Panc1 (cell line): ENCODE data around the gene FUT1. TPM values are rescaled to one million over a fixed set of nuclear protein-coding genes. Genes with fewer than 3 reads are reported as not detected.

Experiments used
- ATAC-seq: fragments of 200-7000 bp; cut with Tn5 transposase; 2 replicates; pipeline ENCODE4 v1.9.1; 2020; ENCODE audit warnings: mild to moderate bottlenecking, moderate library complexity
- BruUV-seq: library from RNA; stranded (reverse); fragments of 400-500 nt; replicated peaks from 2 replicates; lab custom pipeline; 2021; lab: Mats Ljungman, UMichigan
- CTCF ChIA-PET: fragments of 300-600 bp; sonication (Branson Sonifier 250); formaldehyde crosslinking; loops from one replicate; lab custom pipeline; 2022; ENCODE audit warnings: antibody characterized with exemption; lab: Charles Lee
- POLR2A ChIA-PET: fragments of 300-600 bp; sonication (Branson Sonifier 250); formaldehyde crosslinking; loops from one replicate; lab custom pipeline; 2022; ENCODE audit warnings: antibody characterized with exemption; lab: Charles Lee
- DNase-seq: peaks from one replicate; pipeline ENCODE4 v3.0.0-alpha.2; 2010; ENCODE audit warnings: low read depth, low spot score
- H3K27ac ChIP-seq: 2 replicates; pipeline ENCODE4 v1.5.1; 2011; ENCODE audit warnings: mild to moderate bottlenecking, low read length, inconsistent platforms
- H3K27me3 ChIP-seq: fragments of 200-500 bp; sonication (Bioruptor generic); 2 replicates; pipeline ENCODE4 v1.6.0; 2014; ENCODE audit warnings: low read length, inconsistent platforms; ENCODE audit not compliant: control insufficient read depth, insufficient read depth
- H3K36me3 ChIP-seq: fragments of 200-500 bp; sonication (Bioruptor generic); 2 replicates; pipeline ENCODE4 v1.5.1; 2014; ENCODE audit warnings: inconsistent platforms, mild to moderate bottlenecking, low read length, moderate library complexity; ENCODE audit not compliant: control insufficient read depth, insufficient read depth
- H3K4me1 ChIP-seq: 2 replicates; pipeline ENCODE4 v1.5.1; 2011; ENCODE audit warnings: inconsistent platforms, mild to moderate bottlenecking, low read length, moderate library complexity; ENCODE audit not compliant: control insufficient read depth, insufficient read depth
- H3K4me3 ChIP-seq, 2 experiments: 2 replicates each; pipeline ENCODE4 v1.5.1; 2011 to 2012; ENCODE audit warnings: low read depth in 2 of 2, low read length in 2 of 2, mild to moderate bottlenecking in 2 of 2, inconsistent platforms in 1 of 2, moderate library complexity in 1 of 2
- H3K9me3 ChIP-seq: fragments of 200-500 bp; sonication (Bioruptor generic); 2 replicates; pipeline ENCODE4 v1.5.1; 2014; ENCODE audit warnings: low read depth, mild to moderate bottlenecking, inconsistent platforms, low read length, moderate library complexity; ENCODE audit not compliant: control insufficient read depth, insufficient read depth
- POLR2AphosphoS5 ChIP-seq: IDR thresholded peaks from 2 replicates; pipeline ENCODE4 v1.6.1; 2012; ENCODE audit warnings: mild to moderate bottlenecking, low read depth, low read length, moderate library complexity
- SIN3A ChIP-seq: IDR thresholded peaks from 2 replicates; pipeline ENCODE4 v1.6.1; 2012; ENCODE audit warnings: low read depth, mild to moderate bottlenecking, low read length, moderate library complexity, borderline replicate concordance; ENCODE audit not compliant: insufficient read depth
- TCF7L2 ChIP-seq: IDR thresholded peaks from 2 replicates; pipeline ENCODE4 v1.6.1; 2011; ENCODE audit warnings: mild to moderate bottlenecking, low read depth, low read length, inconsistent platforms
- in situ Hi-C: cut with HindIII; loops from 2 replicates; pipeline ENCODE4 v1.10.0; 2016; ENCODE audit warnings: low sequenced_read_pairs, low pct_unique_long_range_greater_than_20kb
- intact Hi-C: fragments of 100-400 bp; cut with micrococcal nuclease; formaldehyde crosslinking; loops from one replicate; pipeline ENCODE4 v1.10.0; 2022; ENCODE audit not compliant: unreplicated experiment
- total RNA-seq: library from RNA; stranded (reverse); gene quantifications from one replicate; pipeline ENCODE4 v1.2.1, GENCODE V29; 2021; ENCODE audit not compliant: unreplicated experiment
- TF ChIP-seq, protein P1 (sequence below), 2 experiments: IDR thresholded peaks; 2 replicates each; pipeline ENCODE4 v1.6.1; 2011 to 2012; ENCODE audit warnings: low read depth in 2 of 2, control low read depth in 1 of 2, low read length in 1 of 2, mild to moderate bottlenecking in 1 of 2, moderate library complexity in 1 of 2; ENCODE audit not compliant: insufficient read depth in 1 of 2
- TF ChIP-seq, protein P2 (sequence below): fragments of 450-650 bp; IDR thresholded peaks from 2 replicates; pipeline ENCODE4 v1.5.1; 2017; ENCODE audit warnings: mild to moderate bottlenecking

Gene FUT1
- total RNA-seq, 1 experiment from 2014 or later, result 0.13 TPM

DNA sequence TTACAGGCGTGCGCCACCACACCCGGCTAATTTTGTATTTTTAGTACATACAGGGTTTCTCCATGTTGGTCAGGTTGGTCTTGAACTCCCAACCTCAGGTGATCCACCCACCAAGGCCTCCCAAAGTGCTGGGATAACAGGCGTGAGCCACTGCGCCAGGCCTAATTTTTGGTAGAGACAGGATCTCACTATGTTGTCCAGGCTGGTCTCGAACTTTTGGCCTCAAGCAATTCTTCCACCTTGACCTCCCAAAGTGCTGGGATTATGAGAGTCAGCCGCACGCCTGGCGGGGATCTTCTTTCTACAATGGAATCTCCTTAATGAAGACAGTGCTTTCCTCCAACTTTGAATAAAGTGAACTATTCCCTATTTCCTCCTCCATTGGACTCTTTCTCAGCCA lies 17.8 kb downstream of the FUT1 start:
- Histone ChIP-seq H3K9me3 (no peaks in the 10 kb centered on the region), H3K4me3 (no peak overlapping the region), H3K36me3 (no peaks in the 10 kb centered on the region), H3K27me3 (no peaks in the 10 kb centered on the region), H3K4me1 (no peaks in the 10 kb centered on the region), H3K27ac (no peak overlapping the region)
- BruUV-seq, result no TSS peak
- ATAC-seq (no peak), DNase-seq (no peak)
- intact Hi-C loops (no loop called here), in situ Hi-C loops (no loop called here)
- TF ChIP-seq, protein P1, sequence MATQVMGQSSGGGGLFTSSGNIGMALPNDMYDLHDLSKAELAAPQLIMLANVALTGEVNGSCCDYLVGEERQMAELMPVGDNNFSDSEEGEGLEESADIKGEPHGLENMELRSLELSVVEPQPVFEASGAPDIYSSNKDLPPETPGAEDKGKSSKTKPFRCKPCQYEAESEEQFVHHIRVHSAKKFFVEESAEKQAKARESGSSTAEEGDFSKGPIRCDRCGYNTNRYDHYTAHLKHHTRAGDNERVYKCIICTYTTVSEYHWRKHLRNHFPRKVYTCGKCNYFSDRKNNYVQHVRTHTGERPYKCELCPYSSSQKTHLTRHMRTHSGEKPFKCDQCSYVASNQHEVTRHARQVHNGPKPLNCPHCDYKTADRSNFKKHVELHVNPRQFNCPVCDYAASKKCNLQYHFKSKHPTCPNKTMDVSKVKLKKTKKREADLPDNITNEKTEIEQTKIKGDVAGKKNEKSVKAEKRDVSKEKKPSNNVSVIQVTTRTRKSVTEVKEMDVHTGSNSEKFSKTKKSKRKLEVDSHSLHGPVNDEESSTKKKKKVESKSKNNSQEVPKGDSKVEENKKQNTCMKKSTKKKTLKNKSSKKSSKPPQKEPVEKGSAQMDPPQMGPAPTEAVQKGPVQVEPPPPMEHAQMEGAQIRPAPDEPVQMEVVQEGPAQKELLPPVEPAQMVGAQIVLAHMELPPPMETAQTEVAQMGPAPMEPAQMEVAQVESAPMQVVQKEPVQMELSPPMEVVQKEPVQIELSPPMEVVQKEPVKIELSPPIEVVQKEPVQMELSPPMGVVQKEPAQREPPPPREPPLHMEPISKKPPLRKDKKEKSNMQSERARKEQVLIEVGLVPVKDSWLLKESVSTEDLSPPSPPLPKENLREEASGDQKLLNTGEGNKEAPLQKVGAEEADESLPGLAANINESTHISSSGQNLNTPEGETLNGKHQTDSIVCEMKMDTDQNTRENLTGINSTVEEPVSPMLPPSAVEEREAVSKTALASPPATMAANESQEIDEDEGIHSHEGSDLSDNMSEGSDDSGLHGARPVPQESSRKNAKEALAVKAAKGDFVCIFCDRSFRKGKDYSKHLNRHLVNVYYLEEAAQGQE (IDR thresholded peaks at IDR 0.05; ENCODE audit: insufficient read depth in 1 of 2, low read depth in 2 of 2, low read length in 1 of 2), result no peak
- TF ChIP-seq POLR2AphosphoS5 (no peak), TCF7L2 (no peak), SIN3A (no peak)
- TF ChIP-seq, protein P2, sequence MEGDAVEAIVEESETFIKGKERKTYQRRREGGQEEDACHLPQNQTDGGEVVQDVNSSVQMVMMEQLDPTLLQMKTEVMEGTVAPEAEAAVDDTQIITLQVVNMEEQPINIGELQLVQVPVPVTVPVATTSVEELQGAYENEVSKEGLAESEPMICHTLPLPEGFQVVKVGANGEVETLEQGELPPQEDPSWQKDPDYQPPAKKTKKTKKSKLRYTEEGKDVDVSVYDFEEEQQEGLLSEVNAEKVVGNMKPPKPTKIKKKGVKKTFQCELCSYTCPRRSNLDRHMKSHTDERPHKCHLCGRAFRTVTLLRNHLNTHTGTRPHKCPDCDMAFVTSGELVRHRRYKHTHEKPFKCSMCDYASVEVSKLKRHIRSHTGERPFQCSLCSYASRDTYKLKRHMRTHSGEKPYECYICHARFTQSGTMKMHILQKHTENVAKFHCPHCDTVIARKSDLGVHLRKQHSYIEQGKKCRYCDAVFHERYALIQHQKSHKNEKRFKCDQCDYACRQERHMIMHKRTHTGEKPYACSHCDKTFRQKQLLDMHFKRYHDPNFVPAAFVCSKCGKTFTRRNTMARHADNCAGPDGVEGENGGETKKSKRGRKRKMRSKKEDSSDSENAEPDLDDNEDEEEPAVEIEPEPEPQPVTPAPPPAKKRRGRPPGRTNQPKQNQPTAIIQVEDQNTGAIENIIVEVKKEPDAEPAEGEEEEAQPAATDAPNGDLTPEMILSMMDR, result no peak
- ChIA-PET CTCF (no interaction called here), POLR2A (interaction anchor here (0.7 kb wide), 1 partner anchor 90 kb away, joined by 6 read pairs; no protein-coding TSS in a partner anchor)

DNA sequence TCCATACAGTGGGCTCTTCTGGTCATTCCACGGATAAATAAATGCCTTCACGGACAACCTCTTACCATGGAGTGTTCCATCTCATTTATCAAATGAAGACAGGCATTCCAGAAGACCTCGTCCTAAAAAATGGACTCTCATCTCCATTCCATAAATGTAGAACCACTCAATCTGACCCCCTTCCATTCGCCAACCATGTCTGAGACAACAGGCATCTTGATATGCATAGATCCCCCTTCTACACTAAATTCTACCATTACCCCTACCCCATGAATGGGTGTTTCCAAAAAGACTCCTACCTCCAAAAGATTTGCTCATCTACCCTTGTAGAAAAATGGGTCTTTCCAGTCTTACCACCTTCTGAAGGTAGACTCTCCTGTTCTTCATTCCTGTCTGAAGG lies 21.0 kb downstream of the FUT1 start:
- no peak overlapping the region for H3K4me3 ChIP-seq
- ChIA-PET POLR2A (no interaction called here), CTCF (no interaction called here)
- ATAC-seq (no peak), DNase-seq (no peak)
- in situ Hi-C loops, result no loop called here
- TF ChIP-seq, protein P1 (IDR thresholded peaks at IDR 0.05; ENCODE audit: insufficient read depth in 1 of 2, low read depth in 2 of 2, low read length in 1 of 2), result no peak
- TF ChIP-seq, protein P2, result no peak
- no peak for TF ChIP-seq POLR2AphosphoS5
- no peaks in the 10 kb centered on the region for H3K27me3 ChIP-seq
- no peaks in the 10 kb centered on the region for H3K36me3 ChIP-seq
- no peak overlapping the region for H3K27ac ChIP-seq
- H3K9me3 ChIP-seq, result no peaks in the 10 kb centered on the region
- BruUV-seq, result no TSS peak
- no peaks in the 10 kb centered on the region for H3K4me1 ChIP-seq
- intact Hi-C loops, result no loop called here
